Stimulated activated CD4-positive, alpha-beta T cell treated with anti-CD3 and anti-CD28 coated beads, TNF-alpha, amount 100 ng/mL, for 48 hours (primary cell): ENCODE data around the gene KANSL1L.
"Not testable (repeated sequence)": the region's sequence is repeated elsewhere in the genome, so short reads cannot be mapped to it uniquely, and the experiment has no call there.

Experiments used
- DNase-seq, 3 donors: peaks; one replicate each; pipeline ENCODE4 v3.0.0-alpha.2; 2020; ENCODE audit warnings: low read depth in 3 of 3

Gene KANSL1L, protein sequence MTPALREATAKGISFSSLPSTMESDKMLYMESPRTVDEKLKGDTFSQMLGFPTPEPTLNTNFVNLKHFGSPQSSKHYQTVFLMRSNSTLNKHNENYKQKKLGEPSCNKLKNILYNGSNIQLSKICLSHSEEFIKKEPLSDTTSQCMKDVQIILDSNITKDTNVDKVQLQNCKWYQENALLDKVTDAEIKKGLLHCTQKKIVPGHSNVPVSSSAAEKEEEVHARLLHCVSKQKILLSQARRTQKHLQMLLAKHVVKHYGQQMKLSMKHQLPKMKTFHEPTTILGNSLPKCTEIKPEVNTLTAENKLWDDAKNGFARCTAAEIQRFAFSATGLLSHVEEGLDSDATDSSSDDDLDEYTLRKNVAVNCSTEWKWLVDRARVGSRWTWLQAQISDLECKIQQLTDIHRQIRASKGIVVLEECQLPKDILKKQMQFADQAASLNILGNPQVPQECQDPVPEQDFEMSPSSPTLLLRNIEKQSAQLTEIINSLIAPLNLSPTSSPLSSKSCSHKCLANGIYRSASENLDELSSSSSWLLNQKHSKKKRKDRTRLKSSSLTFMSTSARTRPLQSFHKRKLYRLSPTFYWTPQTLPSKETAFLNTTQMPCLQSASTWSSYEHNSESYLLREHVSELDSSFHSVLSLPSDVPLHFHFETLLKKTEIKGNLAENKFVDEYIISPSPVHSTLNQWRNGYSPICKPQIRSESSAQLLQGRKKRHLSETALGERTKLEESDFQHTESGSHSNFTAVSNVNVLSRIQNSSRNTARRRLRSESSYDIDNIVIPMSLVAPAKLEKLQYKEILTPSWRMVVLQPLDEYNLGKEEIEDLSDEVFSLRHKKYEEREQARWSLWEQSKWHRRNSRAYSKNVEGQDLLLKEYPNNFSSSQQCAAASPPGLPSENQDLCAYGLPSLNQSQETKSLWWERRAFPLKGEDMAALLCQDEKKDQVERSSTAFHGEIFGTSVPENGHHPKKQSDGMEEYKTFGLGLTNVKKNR

DNA sequence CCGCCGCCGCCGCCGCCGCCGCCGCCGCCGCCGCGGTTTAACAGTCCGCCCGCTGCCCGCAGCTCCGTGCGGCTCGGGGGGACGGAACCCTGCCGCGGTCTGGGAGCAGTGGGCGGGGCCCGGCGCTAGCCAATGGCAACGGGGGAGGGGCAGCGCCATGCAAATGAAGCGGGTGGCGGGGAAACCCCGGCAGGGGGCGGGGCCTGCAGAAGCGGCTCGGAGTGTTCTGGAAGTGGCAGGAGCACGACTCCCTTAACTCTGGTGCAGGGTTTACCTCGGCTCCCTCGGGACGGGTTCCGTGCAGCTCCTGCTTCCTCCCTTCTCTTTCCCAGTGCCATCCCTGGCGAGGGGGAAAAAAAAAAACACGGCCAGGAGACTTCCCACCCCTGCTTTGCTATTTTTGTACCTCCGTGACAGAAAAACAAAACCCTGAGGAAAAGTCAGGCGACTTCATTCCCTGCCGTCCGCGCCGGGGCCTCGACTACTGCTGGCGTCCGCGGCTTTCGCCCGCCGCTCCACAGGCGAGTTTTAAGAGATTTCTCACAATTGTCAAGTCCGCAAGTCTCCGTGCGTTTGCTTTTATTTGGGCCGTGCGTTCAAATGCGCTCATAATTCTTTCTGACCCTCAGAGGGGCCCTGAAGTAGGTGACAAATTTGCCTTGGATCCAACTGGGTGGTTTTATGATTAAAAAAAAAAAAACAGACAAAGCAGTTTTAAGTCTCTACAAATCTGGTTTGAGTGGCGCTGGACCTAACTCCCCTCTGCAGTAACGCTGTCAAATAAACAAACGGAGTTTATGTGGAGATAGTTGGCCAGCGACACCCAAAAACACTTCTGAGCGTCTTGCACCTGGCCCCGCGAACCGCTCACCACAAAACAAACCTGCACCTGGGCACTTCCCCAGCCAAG lies at the start of gene KANSL1L:
Gene KANSL1L (minus strand): TSS at position 101 of the 910 bp plus-strand sequence. CDS start 16,827 bp downstream, outside the sequence.
- peak; percentile 91 to 95 (median 94) for DNase-seq

DNA sequence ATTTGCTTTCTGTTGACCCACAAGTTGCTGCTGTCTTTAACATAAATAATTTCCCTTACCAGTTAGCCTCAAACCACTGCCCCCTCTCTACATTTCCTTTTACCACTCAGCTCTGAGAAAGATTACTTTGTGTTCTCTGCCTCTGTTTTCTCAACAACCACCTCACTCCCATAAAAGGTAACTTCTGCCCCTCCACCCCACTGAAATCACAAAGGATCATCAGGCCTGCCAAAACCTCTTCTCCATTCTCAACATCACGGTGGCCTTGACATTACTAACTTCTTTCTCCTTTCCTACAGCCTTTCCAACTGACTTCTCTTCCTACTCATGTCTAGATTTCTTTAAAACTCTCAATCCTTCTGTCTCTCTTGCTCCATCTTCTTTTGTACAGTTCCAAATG lies 43.9 kb upstream of the KANSL1L start:
- DNase-seq = no peak

DNA sequence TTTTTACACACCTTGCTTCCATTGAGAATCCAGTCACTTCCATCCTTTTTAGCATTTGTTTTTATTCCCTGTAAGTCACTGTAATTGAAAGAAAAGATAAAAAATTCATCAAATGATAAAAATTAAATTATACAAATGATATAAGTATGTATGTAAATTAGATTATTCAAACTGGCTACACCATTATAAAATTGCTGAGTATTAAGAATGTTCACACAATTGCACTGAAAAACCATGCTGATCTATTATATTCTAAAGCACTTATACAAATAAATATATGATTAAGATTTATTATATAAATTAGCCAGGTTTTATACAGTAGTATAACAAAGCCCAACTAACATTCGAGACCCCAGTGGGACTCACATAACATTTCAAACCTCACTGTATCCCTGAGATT lies 39.0 kb upstream of the KANSL1L start:
- no peak for DNase-seq

GRCh38 chr2:210207929-210208328 lies 36.7 kb upstream of the KANSL1L start:
- no peak for DNase-seq

DNA sequence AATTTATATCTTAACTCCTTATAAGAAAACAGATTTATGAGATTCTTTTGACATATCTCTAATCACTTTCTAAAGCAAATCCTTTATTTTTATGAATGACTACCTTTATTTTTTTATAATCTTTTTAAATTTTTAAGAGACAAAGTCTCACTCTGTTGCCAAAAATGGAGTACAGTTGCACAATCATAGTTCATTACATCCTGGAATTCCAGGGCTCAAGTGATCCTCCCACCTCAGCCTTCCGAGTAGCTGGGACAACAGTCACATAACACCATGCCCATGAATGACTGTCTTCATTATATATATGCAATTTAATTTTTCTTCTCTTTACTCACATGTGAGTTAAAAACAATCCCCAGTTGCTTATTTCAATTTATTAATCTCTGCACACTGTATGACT lies 32.3 kb upstream of the KANSL1L start:
- DNase-seq = no peak

GRCh38 chr2:210203147-210203546 lies 31.9 kb upstream of the KANSL1L start:
- DNase-seq = no peak

- DNase-seq = no peak
These were observed 28.6 kb upstream of the KANSL1L start for GRCh38 chr2:210199854-210200253.

DNA sequence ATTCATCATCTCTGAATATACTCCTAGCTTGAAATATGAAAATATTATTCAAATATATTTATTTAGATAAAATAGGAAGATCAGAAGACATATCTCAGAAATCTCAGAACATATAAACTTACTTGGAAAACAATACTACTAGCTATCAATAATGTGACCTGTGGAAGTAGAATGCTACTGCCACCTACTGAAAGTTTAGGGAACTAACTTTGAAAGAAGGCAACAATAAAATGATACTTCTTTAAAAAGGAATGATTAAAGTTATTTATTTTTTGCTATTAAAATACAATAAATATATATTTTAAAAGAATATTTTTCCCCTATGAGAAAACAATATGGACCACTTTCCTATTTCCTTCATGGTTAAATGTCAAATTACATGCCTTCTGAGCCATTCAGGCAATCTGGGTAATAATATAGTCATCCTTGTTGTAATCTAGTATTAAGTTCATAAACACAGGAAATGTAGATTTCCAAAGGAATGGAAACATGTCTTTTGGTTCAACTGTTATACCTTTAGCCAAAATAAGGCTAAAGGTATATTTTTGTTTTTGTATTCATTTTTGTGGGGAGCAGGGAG lies 28.1 kb upstream of the KANSL1L start:
- no peak for DNase-seq

- no peak for DNase-seq
These were observed 27.1 kb upstream of the KANSL1L start for GRCh38 chr2:210198326-210198725.

DNA sequence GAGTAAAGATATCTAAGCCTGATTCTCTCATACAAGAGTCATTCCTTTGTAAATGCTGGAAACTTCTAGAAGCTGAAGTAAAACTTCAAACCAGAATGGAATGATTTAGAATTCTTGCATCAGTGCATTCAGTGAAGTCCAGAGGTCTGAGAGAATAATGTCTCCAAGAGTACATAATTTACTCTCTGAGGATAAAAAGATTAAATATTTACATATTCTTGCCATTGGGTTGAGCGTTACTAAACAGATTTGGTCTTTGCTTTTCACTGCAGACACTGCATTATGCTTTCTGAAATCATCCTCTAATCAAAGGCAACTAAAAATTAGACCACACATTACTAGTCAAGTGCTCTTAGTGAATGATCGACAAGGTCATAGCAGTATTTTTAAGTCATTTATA lies 26.5 kb upstream of the KANSL1L start:
- no peak for DNase-seq

GRCh38 chr2:210195101-210195852 lies 24.1 kb upstream of the KANSL1L start:
- DNase-seq = no peak

DNA sequence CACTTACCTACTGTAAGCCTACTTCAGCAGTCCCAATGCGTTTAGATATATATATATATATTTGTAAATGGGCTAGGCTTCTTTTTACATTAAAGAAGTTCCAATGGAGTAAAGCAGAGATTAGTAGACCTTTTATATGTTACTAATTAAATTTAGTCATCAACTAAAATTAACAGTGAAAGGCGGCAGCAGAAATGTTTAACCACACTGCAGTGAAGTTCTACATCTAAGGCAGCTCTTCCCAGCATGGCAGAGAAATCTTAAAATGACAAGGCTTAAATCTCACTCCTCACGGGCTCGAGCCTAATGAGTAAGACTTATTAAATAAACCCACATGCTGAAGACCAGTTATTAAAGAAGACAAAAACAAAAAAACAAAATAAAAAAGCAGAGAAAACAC lies 19.1 kb upstream of the KANSL1L start:
- no peak for DNase-seq

GRCh38 chr2:210189452-210190138 lies 18.4 kb upstream of the KANSL1L start:
- no peak for DNase-seq

- DNase-seq = no peak
These were observed 17.5 kb upstream of the KANSL1L start for GRCh38 chr2:210188755-210189154.

DNA sequence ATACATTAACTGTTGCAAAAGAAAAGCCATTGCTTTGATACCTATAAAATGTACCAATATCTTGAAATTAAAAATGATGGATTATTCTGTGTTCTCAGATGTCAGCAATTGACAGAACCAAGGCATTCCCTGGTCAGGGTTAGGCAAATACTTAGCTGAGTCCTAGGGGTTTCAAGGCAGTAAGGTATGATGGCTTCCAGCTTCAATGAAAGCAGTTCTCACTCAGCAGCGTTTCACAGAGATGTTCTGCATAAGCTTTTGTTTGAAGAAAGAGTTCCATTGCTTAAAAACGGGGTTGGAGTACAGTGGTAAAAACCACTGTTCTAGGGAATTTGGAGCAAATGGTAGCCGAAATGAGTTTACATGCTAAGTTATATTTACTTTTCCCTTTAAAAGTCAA lies 17.0 kb upstream of the KANSL1L start:
- no peak for DNase-seq

GRCh38 chr2:210183936-210184335 lies 12.7 kb upstream of the KANSL1L start:
- DNase-seq = not testable (repeated sequence)

- DNase-seq = not testable (repeated sequence)
These were observed 10.4 kb upstream of the KANSL1L start for GRCh38 chr2:210181606-210182088.

DNA sequence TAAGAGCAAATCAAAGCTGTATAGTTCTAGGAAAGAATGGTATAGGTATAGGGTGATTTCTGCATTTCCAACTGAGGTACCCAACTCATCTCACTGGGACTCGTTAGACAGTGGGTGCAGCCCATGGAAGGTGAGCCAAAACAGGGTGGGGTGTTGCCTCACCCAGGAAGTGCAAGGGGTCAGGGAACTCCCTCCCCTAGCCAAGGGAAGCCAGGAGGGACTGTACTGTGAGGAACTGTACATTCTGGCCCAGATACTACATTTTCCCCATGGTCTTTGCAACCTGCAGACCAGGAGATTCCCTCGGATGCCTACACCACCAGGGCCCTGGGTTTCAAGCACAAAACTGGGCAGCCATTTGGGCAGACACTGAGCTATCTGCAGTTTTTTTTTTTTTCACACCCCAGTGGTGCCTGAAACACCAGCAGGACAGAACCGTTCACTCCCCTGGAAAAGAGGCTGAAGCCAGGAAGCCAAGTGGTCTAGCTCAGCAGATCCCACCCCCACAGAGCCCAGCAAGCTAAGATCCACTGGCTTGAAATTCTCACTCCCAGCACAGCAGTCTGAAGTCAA lies 9.9 kb upstream of the KANSL1L start:
- not testable (repeated sequence) for DNase-seq

- DNase-seq = no peak
These were observed 9.3 kb upstream of the KANSL1L start for GRCh38 chr2:210180477-210180876.
